ENCODE results near the gene CDKN3. TPM values are rescaled to one million over a fixed set of nuclear protein-coding genes. Genes with fewer than 3 reads are reported as not detected.

The CDKN3 gene
- 75.4 and 152 TPM in 2 replicates for total RNA-seq (ENCODE audit: low replicate concordance)

- Mint-ChIP-seq H3K4me3 (peak within 1 kb of the TSS; percentile 87), H3K27ac (peak within 1 kb of the TSS; percentile 43), H3K36me3 (peaks cover 18% of the 10 kb centered on the region), H3K4me1 (peaks cover 21% of the 10 kb centered on the region), H3K27me3 (ENCODE audit: insufficient read depth, low read depth) (peaks cover 2% of the 10 kb centered on the region), H3K9me3 (peaks cover 15% of the 10 kb centered on the region)
- DNase-seq (ENCODE audit: low spot score) = peak; percentile 99
- peak within 1 kb of the TSS; percentile 90 for H3K4me2 ChIP-seq
- H3K79me2 ChIP-seq (ENCODE audit: low read depth) = peaks cover 10% of the 10 kb centered on the region
- peaks cover 10% of the 10 kb centered on the region for H3K4me1 ChIP-seq
- no peaks in the 10 kb centered on the region for H4K20me1 ChIP-seq (ENCODE audit: low read depth)
- H3K27ac ChIP-seq = no peak within 1 kb of the TSS
- peaks cover 4% of the 10 kb centered on the region for H3K36me3 ChIP-seq
- TF ChIP-seq EZH2phosphoT487 (IDR thresholded peaks at IDR 0.05) (no peak), CTCF (IDR thresholded peaks at IDR 0.05) (peak; percentile 39)
- H3F3A ChIP-seq (ENCODE audit: low read depth) = no peaks in the 10 kb centered on the region
- H3K9me3 ChIP-seq (ENCODE audit: low read depth) = no peaks in the 10 kb centered on the region
- H3K4me3 ChIP-seq = peak within 1 kb of the TSS; percentile 73
- H3K27me3 ChIP-seq = peaks cover 14% of the 10 kb centered on the region
- H2AFZ ChIP-seq (replicated peaks) = peak within 1 kb of the TSS; percentile 63
- H3K9ac ChIP-seq = peak within 1 kb of the TSS; percentile 40
Measured at GRCh38 chr14:54396493-54397335, at the start of gene CDKN3. CDKN3 (plus strand) TSS chr14:54397007; CDS start chr14:54397069, 62 bp downstream.

DNA sequence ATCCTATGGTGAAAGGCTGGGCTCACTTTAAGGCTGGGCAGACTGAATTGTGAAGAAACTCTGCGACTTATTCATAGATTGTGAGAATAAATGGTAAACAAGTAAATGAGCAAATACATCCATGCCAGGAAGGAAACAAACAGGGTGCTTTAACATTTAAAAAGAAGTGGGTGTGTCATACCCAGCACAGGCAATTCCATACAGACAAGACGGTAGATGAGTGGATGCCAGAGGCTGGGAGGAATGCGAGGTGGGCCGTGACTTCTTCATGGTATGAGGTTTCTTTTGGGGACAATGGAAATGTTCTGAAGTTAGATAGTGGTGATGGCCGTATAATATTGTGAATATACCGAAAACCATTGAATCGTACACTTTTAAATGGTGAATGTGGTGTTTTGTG, 49.8 kb upstream of the CDKN3 start:
- no peaks in the 10 kb centered on the region for H3K36me3 Mint-ChIP-seq
- H3K27me3 Mint-ChIP-seq (ENCODE audit: insufficient read depth, low read depth) = peaks cover 2% of the 10 kb centered on the region

GRCh38 chr14:54348001-54348611, 48.7 kb upstream of the CDKN3 start:
- Histone ChIP-seq H3K4me3 (no peak overlapping the region), H3K27ac (no peak overlapping the region), H3F3A (ENCODE audit: low read depth) (peaks cover 16% of the 10 kb centered on the region), H3K79me2 (ENCODE audit: low read depth) (no peaks in the 10 kb centered on the region), H3K27me3 (no peaks in the 10 kb centered on the region), H4K20me1 (ENCODE audit: low read depth) (no peaks in the 10 kb centered on the region), H3K9me3 (ENCODE audit: low read depth) (no peaks in the 10 kb centered on the region), H3K4me2 (no peak overlapping the region), H3K9ac (no peak overlapping the region), H2AFZ (replicated peaks) (no peak overlapping the region), H3K4me1 (peaks cover 19% of the 10 kb centered on the region), H3K36me3 (no peaks in the 10 kb centered on the region)
- Mint-ChIP-seq H3K9me3 (peaks cover 5% of the 10 kb centered on the region), H3K27ac (no peak overlapping the region), H3K4me3 (peak overlapping the region; percentile 55), H3K27me3 (ENCODE audit: insufficient read depth, low read depth) (peaks cover 4% of the 10 kb centered on the region), H3K4me1 (peaks cover 37% of the 10 kb centered on the region), H3K36me3 (no peaks in the 10 kb centered on the region)
- DNase-seq (ENCODE audit: low spot score) = peak; percentile 86
- TF ChIP-seq CTCF (IDR thresholded peaks at IDR 0.05) (peak; percentile 92), EZH2 (IDR thresholded peaks at IDR 0.05) (no peak), EZH2phosphoT487 (IDR thresholded peaks at IDR 0.05) (no peak)

More for the DNA sequence above, 49.8 kb upstream of the CDKN3 start:
- peaks cover 20% of the 10 kb centered on the region for H3K4me1 ChIP-seq
- TF ChIP-seq EZH2phosphoT487 (IDR thresholded peaks at IDR 0.05) = no peak
- TF ChIP-seq CTCF (IDR thresholded peaks at IDR 0.05) = no peak
- TF ChIP-seq EZH2 (IDR thresholded peaks at IDR 0.05) = no peak
- Mint-ChIP-seq H3K27ac (no peak overlapping the region), H3K4me3 (no peak overlapping the region), H3K9me3 (peaks cover 5% of the 10 kb centered on the region), H3K4me1 (peaks cover 44% of the 10 kb centered on the region)
- no peak overlapping the region for H3K4me2 ChIP-seq
- no peaks in the 10 kb centered on the region for H3K27me3 ChIP-seq
- no peaks in the 10 kb centered on the region for H4K20me1 ChIP-seq (ENCODE audit: low read depth)
- DNase-seq (ENCODE audit: low spot score) = no peak
- no peaks in the 10 kb centered on the region for H3K9me3 ChIP-seq (ENCODE audit: low read depth)
- H3K27ac ChIP-seq = no peak overlapping the region
- no peak overlapping the region for H3K9ac ChIP-seq
- H2AFZ ChIP-seq (replicated peaks) = no peak overlapping the region
- peaks cover 20% of the 10 kb centered on the region for H3F3A ChIP-seq (ENCODE audit: low read depth)
- H3K4me3 ChIP-seq = no peak overlapping the region
- no peaks in the 10 kb centered on the region for H3K79me2 ChIP-seq (ENCODE audit: low read depth)
- H3K36me3 ChIP-seq = no peaks in the 10 kb centered on the region
